Activated naive CD4-positive, alpha-beta T cell treated with anti-CD3 and anti-CD28 coated beads for 36 hours (primary cell): ENCODE results near the gene MYDGF. TPM values are rescaled to one million over a fixed set of nuclear protein-coding genes. Genes with fewer than 3 reads are reported as not detected.
A peak's percentile ranks its signal among the peaks of the same experiment; 100 is the strongest.
"Not testable (repeated sequence)": the region's sequence is repeated elsewhere in the genome, so short reads cannot be mapped to it uniquely, and the experiment has no call there.

Experiments used
- CTCF ChIA-PET: fragments of 350-600 bp; sonication (Branson Sonifier 250); formaldehyde crosslinking; loops from one replicate; lab custom pipeline; 2021; ENCODE audit warnings: antibody characterized with exemption; lab: Charles Lee
- DNase-seq: peaks from one replicate; pipeline ENCODE4 v3.0.0-alpha.2; 2020
- H3K27ac Mint-ChIP-seq: one replicate; pipeline ENCODE4 v1.8.0; 2021; ENCODE audit warnings: mild to moderate bottlenecking, mixed read lengths
- H3K27me3 Mint-ChIP-seq: one replicate; pipeline ENCODE4 v1.8.0; 2021; ENCODE audit warnings: low read depth, mixed read lengths
- H3K36me3 Mint-ChIP-seq: one replicate; pipeline ENCODE4 v1.8.0; 2021; ENCODE audit warnings: low read depth, mixed read lengths
- H3K4me1 Mint-ChIP-seq: one replicate; pipeline ENCODE4 v1.8.0; 2021; ENCODE audit warnings: low read depth, mixed read lengths
- H3K4me3 Mint-ChIP-seq: one replicate; pipeline ENCODE4 v1.8.0; 2021; ENCODE audit warnings: mild to moderate bottlenecking, moderate library complexity, mixed read lengths
- H3K9me3 Mint-ChIP-seq: one replicate; pipeline ENCODE4 v1.8.0; 2021; ENCODE audit warnings: mixed read lengths
- intact Hi-C: fragments of 100-400 bp; cut with micrococcal nuclease; formaldehyde crosslinking; loops from one replicate; pipeline ENCODE4 v1.15.1; 2023
- total RNA-seq, 2 experiments: library from RNA; stranded (reverse); gene quantifications; one replicate each; pipeline ENCODE4 v1.2.3, GENCODE V29; 2021

The MYDGF gene
- total RNA-seq, 2 experiments from 2014 or later, result 43.5 to 45.5 TPM

- H3K27ac Mint-ChIP-seq, result no peak overlapping the region
- no peak for DNase-seq
- peaks cover 9% of the 10 kb centered on the region for H3K36me3 Mint-ChIP-seq
- H3K27me3 Mint-ChIP-seq, result no peaks in the 10 kb centered on the region
- CTCF ChIA-PET, result no interaction called here
- intact Hi-C loops, result no loop called here
- H3K4me1 Mint-ChIP-seq, result no peaks in the 10 kb centered on the region
- no peak overlapping the region for H3K4me3 Mint-ChIP-seq
- H3K9me3 Mint-ChIP-seq, result no peaks in the 10 kb centered on the region
Observed at GRCh38 chr19:4682417-4683200, 12.5 kb upstream of the MYDGF start.

GRCh38 chr19:4680021-4680420 is 9.9 kb upstream of the MYDGF start:
- H3K36me3 Mint-ChIP-seq, DNase-seq, intact Hi-C loops, H3K27ac Mint-ChIP-seq, H3K4me1 Mint-ChIP-seq, H3K9me3 Mint-ChIP-seq, H3K4me3 Mint-ChIP-seq, H3K27me3 Mint-ChIP-seq, CTCF ChIA-PET: not testable (repeated sequence)

GRCh38 chr19:4678881-4679790 is 9.0 kb upstream of the MYDGF start:
- H3K27me3 Mint-ChIP-seq, result no peaks in the 10 kb centered on the region
- intact Hi-C loops, result no loop called here
- no peaks in the 10 kb centered on the region for H3K9me3 Mint-ChIP-seq
- H3K4me3 Mint-ChIP-seq, result no peak overlapping the region
- no peaks in the 10 kb centered on the region for H3K4me1 Mint-ChIP-seq
- H3K36me3 Mint-ChIP-seq, result peaks cover 6% of the 10 kb centered on the region
- CTCF ChIA-PET, result interaction anchor here (0.5 kb wide), 1 partner anchor 902 kb away, joined by 4 read pairs; no protein-coding TSS in a partner anchor
- no peak overlapping the region for H3K27ac Mint-ChIP-seq
- no peak for DNase-seq

- H3K9me3 Mint-ChIP-seq, result no peaks in the 10 kb centered on the region
- H3K27ac Mint-ChIP-seq, result peak overlapping the region; percentile 18
- intact Hi-C loops, result no loop called here
- no peaks in the 10 kb centered on the region for H3K4me1 Mint-ChIP-seq
- no peak overlapping the region for H3K4me3 Mint-ChIP-seq
- CTCF ChIA-PET, result interaction anchor here (0.5 to 1.6 kb wide), 4 partner anchors 9 to 1120 kb away, joined by 3 to 5 read pairs (median 3); partner anchors contain the start of genes FEM1A and MFSD12
- DNase-seq, result peak; percentile 16
- peaks cover 6% of the 10 kb centered on the region for H3K36me3 Mint-ChIP-seq
- H3K27me3 Mint-ChIP-seq, result no peaks in the 10 kb centered on the region
Observed at GRCh38 chr19:4676955-4677731, 7.0 kb upstream of the MYDGF start.

GRCh38 chr19:4675346-4675745 is 5.2 kb upstream of the MYDGF start:
- Mint-ChIP-seq H3K36me3 (peaks cover 3% of the 10 kb centered on the region), H3K4me3 (no peak overlapping the region), H3K27me3 (no peaks in the 10 kb centered on the region), H3K9me3 (no peaks in the 10 kb centered on the region), H3K4me1 (peaks cover 1% of the 10 kb centered on the region), H3K27ac (no peak overlapping the region)
- intact Hi-C loops, result no loop called here
- DNase-seq, result no peak
- CTCF ChIA-PET, result no interaction called here

GRCh38 chr19:4673726-4674125 is 3.6 kb upstream of the MYDGF start:
- CTCF ChIA-PET, result interaction anchor here (1.3 kb wide), 1 partner anchor 37 kb away, joined by 4 read pairs; no protein-coding TSS in a partner anchor
- Mint-ChIP-seq H3K4me1 (peaks cover 10% of the 10 kb centered on the region), H3K4me3 (no peak overlapping the region), H3K27me3 (no peaks in the 10 kb centered on the region), H3K27ac (no peak overlapping the region), H3K9me3 (no peaks in the 10 kb centered on the region), H3K36me3 (peaks cover 5% of the 10 kb centered on the region)
- intact Hi-C loops, result no loop called here
- DNase-seq, result no peak

GRCh38 chr19:4673216-4673615 is 3.1 kb upstream of the MYDGF start:
- no peak overlapping the region for H3K4me3 Mint-ChIP-seq
- CTCF ChIA-PET, result interaction anchor here (1.3 kb wide), 1 partner anchor 36 kb away, joined by 4 read pairs; no protein-coding TSS in a partner anchor
- no peak overlapping the region for H3K27ac Mint-ChIP-seq
- H3K4me1 Mint-ChIP-seq, result peaks cover 14% of the 10 kb centered on the region
- intact Hi-C loops, result no loop called here
- DNase-seq, result no peak
- no peaks in the 10 kb centered on the region for H3K27me3 Mint-ChIP-seq
- no peaks in the 10 kb centered on the region for H3K9me3 Mint-ChIP-seq
- H3K36me3 Mint-ChIP-seq, result peaks cover 8% of the 10 kb centered on the region

GRCh38 chr19:4671185-4671851 is 1.2 kb upstream of the MYDGF start:
- CTCF ChIA-PET, result interaction anchor here (0.6 to 1.5 kb wide), 3 partner anchors 35 to 109 kb away, joined by 3 to 8 read pairs (median 5); no protein-coding TSS in a partner anchor
- H3K36me3 Mint-ChIP-seq, result peaks cover 9% of the 10 kb centered on the region
- intact Hi-C loops, result loop anchor here (2.0 kb wide), 1 partner anchor 119 kb away; the partner anchor contains the start of gene FEM1A
- no peaks in the 10 kb centered on the region for H3K9me3 Mint-ChIP-seq
- DNase-seq, result no peak
- peak overlapping the region; percentile 31 for H3K4me3 Mint-ChIP-seq
- H3K27ac Mint-ChIP-seq, result no peak overlapping the region
- H3K4me1 Mint-ChIP-seq, result peaks cover 18% of the 10 kb centered on the region
- H3K27me3 Mint-ChIP-seq, result no peaks in the 10 kb centered on the region

GRCh38 chr19:4664642-4665041 is 5.5 kb downstream of the MYDGF start:
- Mint-ChIP-seq H3K36me3 (peaks cover 18% of the 10 kb centered on the region), H3K4me3 (no peak overlapping the region), H3K9me3 (no peaks in the 10 kb centered on the region), H3K27ac (peak overlapping the region; percentile 24), H3K27me3 (no peaks in the 10 kb centered on the region), H3K4me1 (peaks cover 17% of the 10 kb centered on the region)
- DNase-seq, result no peak
- intact Hi-C loops, result no loop called here
- CTCF ChIA-PET, result no interaction called here

- H3K27ac Mint-ChIP-seq, result no peak overlapping the region
- no peaks in the 10 kb centered on the region for H3K9me3 Mint-ChIP-seq
- intact Hi-C loops, result no loop called here
- no peak overlapping the region for H3K4me3 Mint-ChIP-seq
- peaks cover 1% of the 10 kb centered on the region for H3K4me1 Mint-ChIP-seq
- no peak for DNase-seq
- peaks cover 11% of the 10 kb centered on the region for H3K36me3 Mint-ChIP-seq
- H3K27me3 Mint-ChIP-seq, result no peaks in the 10 kb centered on the region
- CTCF ChIA-PET, result interaction anchor here (1.0 kb wide), 1 partner anchor 28 kb away, joined by 3 read pairs; no protein-coding TSS in a partner anchor
Observed at GRCh38 chr19:4662812-4663211, 7.3 kb downstream of the MYDGF start.

GRCh38 chr19:4662020-4662695 is 8.0 kb downstream of the MYDGF start:
- CTCF ChIA-PET, result interaction anchor here (1.0 kb wide), 1 partner anchor 28 kb away, joined by 3 read pairs; no protein-coding TSS in a partner anchor
- Mint-ChIP-seq H3K9me3 (no peaks in the 10 kb centered on the region), H3K27me3 (no peaks in the 10 kb centered on the region), H3K27ac (no peak overlapping the region), H3K36me3 (peaks cover 11% of the 10 kb centered on the region), H3K4me3 (no peak overlapping the region), H3K4me1 (no peaks in the 10 kb centered on the region)
- DNase-seq, result no peak
- intact Hi-C loops, result no loop called here
